NCI-H446 (cell line): ENCODE measurements around the gene SLC36A2.
"Not testable (repeated sequence)": the region's sequence is repeated elsewhere in the genome, so short reads cannot be mapped to it uniquely, and the experiment has no call there.

Source experiments
- DNase-seq, 2 experiments: peaks; one replicate each; lab custom pipeline; 2025; lab: John Stamatoyannopoulos, UW

Gene SLC36A2

GRCh38 chr5:151347369-151347768, at the start of gene SLC36A2:
Gene SLC36A2 (minus strand): TSS chr5:151347559. CDS start chr5:151347460, 99 bp downstream.
- DNase-seq: no peak

GRCh38 chr5:151388960-151389359, 41.6 kb upstream of the SLC36A2 start:
- no peak for DNase-seq

- DNase-seq: no peak
These were observed 36.7 kb upstream of the SLC36A2 start for GRCh38 chr5:151384106-151384505.

- DNase-seq: no peak
These were observed 35.7 kb upstream of the SLC36A2 start for GRCh38 chr5:151383011-151383410.

- no peak for DNase-seq
These were observed 35.2 kb upstream of the SLC36A2 start for GRCh38 chr5:151382576-151382975.

- no peak for DNase-seq
These were observed 34.5 kb upstream of the SLC36A2 start for GRCh38 chr5:151381899-151382298.

GRCh38 chr5:151378616-151379015, 31.3 kb upstream of the SLC36A2 start:
- no peak for DNase-seq

GRCh38 chr5:151374539-151374938, 27.2 kb upstream of the SLC36A2 start:
- no peak for DNase-seq

GRCh38 chr5:151367038-151367437, 19.7 kb upstream of the SLC36A2 start:
- not testable (repeated sequence) for DNase-seq

GRCh38 chr5:151363673-151364072, 16.3 kb upstream of the SLC36A2 start:
- DNase-seq: no peak

- no peak for DNase-seq
These were observed 15.6 kb upstream of the SLC36A2 start for GRCh38 chr5:151362970-151363369.

- no peak for DNase-seq
These were observed 12.0 kb upstream of the SLC36A2 start for GRCh38 chr5:151359391-151359790.

- no peak for DNase-seq
These were observed 10.4 kb upstream of the SLC36A2 start for GRCh38 chr5:151357792-151358191.

- DNase-seq: no peak
These were observed 9.7 kb upstream of the SLC36A2 start for GRCh38 chr5:151357097-151357496.

GRCh38 chr5:151351671-151352070, 4.3 kb upstream of the SLC36A2 start:
- no peak for DNase-seq

GRCh38 chr5:151348789-151349188, 1.4 kb upstream of the SLC36A2 start:
- no peak for DNase-seq

- no peak for DNase-seq
These were observed 1.4 kb downstream of the SLC36A2 start for GRCh38 chr5:151345808-151346478.

GRCh38 chr5:151345187-151345807, 2.1 kb downstream of the SLC36A2 start:
- no peak for DNase-seq

- DNase-seq: no peak
These were observed 3.3 kb downstream of the SLC36A2 start for GRCh38 chr5:151344088-151344487.

- no peak for DNase-seq
These were observed 7.4 kb downstream of the SLC36A2 start for GRCh38 chr5:151340004-151340403.

GRCh38 chr5:151338734-151339133, 8.6 kb downstream of the SLC36A2 start:
- no peak for DNase-seq

- DNase-seq: no peak
These were observed 14.5 kb downstream of the SLC36A2 start for GRCh38 chr5:151332857-151333256.

GRCh38 chr5:151328734-151329133, 18.6 kb downstream of the SLC36A2 start:
- DNase-seq: no peak

GRCh38 chr5:151327585-151327984, 19.8 kb downstream of the SLC36A2 start:
- no peak for DNase-seq
